IPS-18a (cell line): ENCODE results near the gene NUBP2.
A peak's percentile ranks its signal among the peaks of the same experiment; 100 is the strongest.

Experiments used
- H3K27ac ChIP-seq: one replicate; pipeline ENCODE4 v1.5.1; 2013; ENCODE audit warnings: low read length
- H3K27me3 ChIP-seq: one replicate; pipeline ENCODE4 v1.6.1; 2013; ENCODE audit warnings: mild to moderate bottlenecking, low read length; ENCODE audit not compliant: control insufficient read depth, insufficient read depth
- H3K36me3 ChIP-seq: one replicate; pipeline ENCODE4 v1.6.1; 2013; ENCODE audit warnings: low read depth, low read length; ENCODE audit not compliant: control insufficient read depth
- H3K4me1 ChIP-seq: one replicate; pipeline ENCODE4 v1.6.1; 2013; ENCODE audit warnings: low read depth, low read length; ENCODE audit not compliant: control insufficient read depth
- H3K4me3 ChIP-seq: one replicate; pipeline ENCODE4 v1.5.1; 2013; ENCODE audit warnings: low read length
- H3K9ac ChIP-seq: one replicate; pipeline ENCODE4 v1.6.1; 2013; ENCODE audit warnings: mild to moderate bottlenecking, low read length, moderate library complexity
- H3K9me3 ChIP-seq: one replicate; pipeline ENCODE4 v1.6.1; 2013; ENCODE audit warnings: low read depth, low read length; ENCODE audit not compliant: control insufficient read depth

NUBP2 gene

GRCh38 chr16:1782408-1783264, at the start of gene NUBP2, which contains the start of gene SPSB3:
TSS of gene NUBP2 (plus strand) at chr16:1782960. CDS start at chr16:1783021, 61 bp downstream.
TSS of gene SPSB3 (minus strand) at chr16:1782571. CDS start at chr16:1781483, 1,088 bp downstream.
- H3K27me3 ChIP-seq = no peaks in the 10 kb centered on the region
- H3K27ac ChIP-seq = no peak within 1 kb of the TSS
- H3K36me3 ChIP-seq = peaks cover 3% of the 10 kb centered on the region

DNA sequence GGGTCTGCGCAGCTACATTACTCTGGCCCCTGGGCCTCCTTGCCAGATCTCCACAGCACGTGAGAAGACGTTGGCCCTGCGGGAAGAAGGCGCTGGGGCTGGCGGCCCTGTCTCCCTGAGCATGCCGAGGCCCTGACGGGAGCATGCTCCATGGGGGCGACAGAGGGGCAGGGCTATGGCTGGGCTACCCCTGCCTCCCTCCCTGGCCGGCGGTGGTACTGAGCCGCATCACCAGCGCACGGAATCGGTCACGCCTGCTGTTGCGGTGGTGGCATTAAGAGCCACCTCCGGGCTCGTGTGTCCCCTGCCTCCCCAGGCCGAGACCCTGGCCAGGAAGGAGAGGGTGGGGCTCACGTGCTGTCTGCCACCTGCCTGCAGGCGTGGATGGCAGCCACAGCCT, 48.6 kb upstream of the NUBP2 start:
- H3K27ac ChIP-seq = no peak overlapping the region
- H3K36me3 ChIP-seq = no peaks in the 10 kb centered on the region

More at GRCh38 chr16:1782408-1783264, at the start of gene NUBP2, which contains the start of gene SPSB3:
- Histone ChIP-seq H3K4me3 (peak within 1 kb of the TSS; percentile 83), H3K9me3 (no peaks in the 10 kb centered on the region), H3K9ac (peak within 1 kb of the TSS; percentile 80), H3K4me1 (no peaks in the 10 kb centered on the region)

DNA sequence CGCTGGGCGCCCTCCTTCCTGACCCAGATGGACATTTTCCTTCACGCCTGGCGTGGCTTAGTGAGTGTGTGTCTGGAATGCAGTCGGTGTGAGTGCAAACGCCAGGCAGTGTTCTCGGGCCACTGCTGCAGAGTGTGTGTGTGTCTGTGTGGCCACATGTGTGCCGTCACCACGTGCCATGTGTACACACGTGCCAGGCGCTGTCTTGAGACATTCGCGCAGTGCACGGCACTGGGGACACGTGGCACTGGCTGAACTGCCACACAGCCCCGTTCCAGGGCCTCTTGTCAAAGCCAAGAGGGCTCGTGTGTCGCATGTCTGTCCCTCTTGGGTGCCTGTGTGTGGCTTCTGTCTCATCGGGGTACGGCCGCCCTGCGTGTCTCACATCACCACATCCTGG, 47.9 kb upstream of the NUBP2 start:
- no peak overlapping the region for H3K9ac ChIP-seq
- no peaks in the 10 kb centered on the region for H3K4me1 ChIP-seq
- H3K4me3 ChIP-seq = no peak overlapping the region
- no peaks in the 10 kb centered on the region for H3K36me3 ChIP-seq
- no peaks in the 10 kb centered on the region for H3K27me3 ChIP-seq
- no peak overlapping the region for H3K27ac ChIP-seq
- peaks cover 32% of the 10 kb centered on the region for H3K9me3 ChIP-seq

More for the DNA sequence above, 48.6 kb upstream of the NUBP2 start:
- H3K4me3 ChIP-seq = no peak overlapping the region
- H3K9ac ChIP-seq = no peak overlapping the region
- no peaks in the 10 kb centered on the region for H3K4me1 ChIP-seq
- H3K9me3 ChIP-seq = peaks cover 26% of the 10 kb centered on the region
- H3K27me3 ChIP-seq = no peaks in the 10 kb centered on the region

- no peaks in the 10 kb centered on the region for H3K4me1 ChIP-seq
- H3K4me3 ChIP-seq = no peak overlapping the region
- no peak overlapping the region for H3K27ac ChIP-seq
- peaks cover 32% of the 10 kb centered on the region for H3K9me3 ChIP-seq
- H3K36me3 ChIP-seq = no peaks in the 10 kb centered on the region
- H3K27me3 ChIP-seq = no peaks in the 10 kb centered on the region
- no peak overlapping the region for H3K9ac ChIP-seq
Measured at GRCh38 chr16:1740234-1740633, 42.5 kb upstream of the NUBP2 start.

GRCh38 chr16:1740781-1741490, 41.8 kb upstream of the NUBP2 start:
- H3K27ac ChIP-seq = no peak overlapping the region
- H3K9ac ChIP-seq = no peak overlapping the region
- peaks cover 25% of the 10 kb centered on the region for H3K9me3 ChIP-seq
- H3K4me3 ChIP-seq = no peak overlapping the region
- no peaks in the 10 kb centered on the region for H3K4me1 ChIP-seq
- H3K36me3 ChIP-seq = no peaks in the 10 kb centered on the region
- H3K27me3 ChIP-seq = no peaks in the 10 kb centered on the region

DNA sequence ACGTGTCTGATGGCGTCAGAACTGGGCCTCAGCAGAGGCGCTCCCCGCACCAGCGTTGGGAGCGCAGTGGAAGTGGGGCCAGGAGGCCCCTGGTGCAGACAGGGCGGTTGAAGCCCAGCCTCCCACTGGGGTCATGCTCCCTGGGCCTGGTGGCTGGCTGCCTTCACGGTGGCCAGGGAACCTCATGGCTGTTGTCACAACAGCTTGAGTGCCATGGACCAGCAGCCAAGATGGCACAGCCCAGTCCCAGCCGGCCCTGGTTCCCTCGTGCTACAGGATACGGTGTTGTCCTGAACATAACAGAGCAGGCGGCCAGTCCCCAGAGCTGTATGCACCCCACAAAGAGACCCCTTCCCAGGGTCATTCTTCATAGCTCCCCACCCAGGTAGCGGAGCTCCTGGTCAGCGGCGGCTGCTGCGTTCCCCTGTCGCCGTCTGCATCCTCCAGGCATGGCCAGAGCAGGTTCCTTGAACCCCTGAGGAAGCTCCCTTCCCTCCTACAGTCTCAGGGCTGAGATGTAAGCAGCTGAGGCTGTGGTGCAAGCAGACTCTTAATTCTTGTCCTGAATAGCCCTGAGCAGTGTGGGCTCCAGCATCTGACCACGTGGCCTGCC, 41.1 kb upstream of the NUBP2 start:
- no peaks in the 10 kb centered on the region for H3K4me1 ChIP-seq
- peaks cover 22% of the 10 kb centered on the region for H3K9me3 ChIP-seq
- no peak overlapping the region for H3K9ac ChIP-seq
- H3K4me3 ChIP-seq = no peak overlapping the region
- no peak overlapping the region for H3K27ac ChIP-seq
- H3K36me3 ChIP-seq = no peaks in the 10 kb centered on the region
- H3K27me3 ChIP-seq = no peaks in the 10 kb centered on the region

- no peaks in the 10 kb centered on the region for H3K27me3 ChIP-seq
- H3K9me3 ChIP-seq = peaks cover 8% of the 10 kb centered on the region
- no peaks in the 10 kb centered on the region for H3K4me1 ChIP-seq
- H3K4me3 ChIP-seq = no peak overlapping the region
- H3K9ac ChIP-seq = no peak overlapping the region
- no peak overlapping the region for H3K27ac ChIP-seq
- H3K36me3 ChIP-seq = peaks cover 4% of the 10 kb centered on the region
Measured at GRCh38 chr16:1743376-1744337, 39.1 kb upstream of the NUBP2 start.

DNA sequence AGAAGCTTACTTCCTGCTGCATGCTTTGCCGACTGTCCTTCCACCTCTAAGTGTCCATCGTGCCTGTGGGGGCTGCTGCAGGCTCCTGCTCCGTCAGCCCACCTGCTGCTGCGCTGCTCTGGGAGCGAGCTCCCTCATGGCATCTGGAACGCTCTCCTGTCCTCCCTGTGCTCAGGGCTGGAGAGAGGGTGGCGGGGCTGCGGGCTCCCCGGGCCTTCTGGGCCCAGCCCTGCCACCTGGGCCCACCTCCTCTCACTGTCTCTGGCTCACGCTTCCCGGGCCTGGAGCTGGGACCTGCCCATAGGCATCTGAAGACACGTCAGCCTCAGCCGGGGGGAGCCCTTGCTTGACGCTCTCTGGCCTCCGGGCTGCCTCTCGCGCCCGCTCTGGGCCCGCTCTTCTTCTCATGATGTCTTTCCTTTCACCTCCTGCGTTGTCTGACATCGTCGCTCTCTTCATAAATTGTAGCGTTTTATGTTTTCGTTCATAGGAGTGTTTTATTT, 38.4 kb upstream of the NUBP2 start:
- Histone ChIP-seq H3K9me3 (peaks cover 4% of the 10 kb centered on the region), H3K36me3 (peaks cover 7% of the 10 kb centered on the region), H3K4me1 (no peaks in the 10 kb centered on the region), H3K4me3 (no peak overlapping the region), H3K27ac (no peak overlapping the region), H3K27me3 (no peaks in the 10 kb centered on the region), H3K9ac (no peak overlapping the region)

DNA sequence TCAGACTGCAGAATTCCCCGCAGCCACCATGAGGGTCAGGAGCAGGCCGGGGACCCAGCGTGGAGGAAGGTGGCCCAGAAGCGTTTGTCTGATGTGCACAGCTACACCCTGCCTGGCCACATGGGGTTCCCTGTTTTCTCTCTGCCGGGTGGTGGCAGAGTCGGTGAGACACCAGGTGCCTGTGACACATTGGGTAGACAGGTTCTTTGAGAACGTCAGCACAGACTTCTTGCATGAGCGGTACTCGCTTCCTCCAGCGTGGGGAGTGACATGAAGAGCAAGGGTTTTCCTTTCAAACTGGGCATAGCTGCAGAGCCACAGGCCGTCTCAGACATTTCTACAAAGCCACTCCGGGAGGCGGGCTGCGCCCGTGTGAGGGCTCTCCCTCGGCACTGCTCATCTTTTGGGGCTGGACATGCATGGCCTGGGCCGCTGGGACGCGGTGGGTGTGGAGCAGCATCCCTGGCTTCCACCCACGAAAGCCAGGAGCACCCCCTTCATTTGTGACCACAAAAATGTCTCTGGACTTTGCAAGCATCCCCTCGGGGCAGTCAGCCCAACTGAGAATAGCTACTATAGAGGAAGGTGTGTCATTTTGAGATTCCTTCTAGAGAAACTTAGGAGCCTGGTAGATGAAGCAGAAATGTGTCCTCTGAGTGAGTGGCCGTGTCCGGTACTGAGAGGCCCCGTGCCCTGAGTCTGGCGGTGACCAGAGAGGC, 37.4 kb upstream of the NUBP2 start:
- Histone ChIP-seq H3K4me3 (no peak overlapping the region), H3K4me1 (no peaks in the 10 kb centered on the region), H3K9me3 (no peaks in the 10 kb centered on the region), H3K27me3 (no peaks in the 10 kb centered on the region), H3K27ac (no peak overlapping the region), H3K9ac (no peak overlapping the region), H3K36me3 (peaks cover 7% of the 10 kb centered on the region)

- peaks cover 7% of the 10 kb centered on the region for H3K36me3 ChIP-seq
Measured at GRCh38 chr16:1745900-1746692, 36.7 kb upstream of the NUBP2 start.

More at GRCh38 chr16:1745900-1746692, 36.7 kb upstream of the NUBP2 start:
- no peaks in the 10 kb centered on the region for H3K27me3 ChIP-seq
- no peak overlapping the region for H3K9ac ChIP-seq
- H3K4me1 ChIP-seq = no peaks in the 10 kb centered on the region
- H3K27ac ChIP-seq = no peak overlapping the region
- H3K4me3 ChIP-seq = no peak overlapping the region
- H3K9me3 ChIP-seq = no peaks in the 10 kb centered on the region
